Uterus (tissue), 2 donors: ENCODE measurements around the gene GRM8.

Source experiments
- CTCF ChIP-seq, 4 experiments: fragments of 200-600 bp in 2 of 4; fragments of 450-650 bp in 2 of 4; sonication (generic) in 2 of 4; IDR thresholded peaks; one replicate each; pipeline ENCODE4 v1.5.1; 2016 to 2019; ENCODE audit warnings: antibody characterized with exemption in 4 of 4, mild to moderate bottlenecking in 2 of 4, moderate library complexity in 1 of 4
- POLR2A ChIP-seq, 2 donors: fragments of 450-650 bp; IDR thresholded peaks; one replicate each; pipeline ENCODE4 v1.6.1; 2016; ENCODE audit warnings: antibody characterized with exemption in 2 of 2, mild to moderate bottlenecking in 1 of 2, moderate library complexity in 1 of 2

GRCh38 chr7:126881315-126881714 lies 371.4 kb downstream of the GRM8 start:
- TF ChIP-seq POLR2A (IDR thresholded peaks at IDR 0.05), result no peak
- TF ChIP-seq CTCF (IDR thresholded peaks at IDR 0.05), result no peak
